Coronary artery (tissue), 2 donors: Measurements from ENCODE around the gene MTF2.
"Not testable (repeated sequence)": the region's sequence is repeated elsewhere in the genome, so short reads cannot be mapped to it uniquely, and the experiment has no call there.

ENCODE experiments used
- DNase-seq: peaks from one replicate; pipeline ENCODE4 v3.0.0-alpha.2; 2017; ENCODE audit warnings: low spot score
- H3K27ac ChIP-seq, 2 donors: fragments of 200-600 bp; sonication (generic); one replicate each; pipeline ENCODE4 v1.5.1; 2016 to 2019
- H3K4me3 ChIP-seq: fragments of 200-600 bp; sonication (generic); 2 replicates; pipeline ENCODE4 v1.5.1; 2016; ENCODE audit warnings: mild to moderate bottlenecking, moderate library complexity
- CTCF ChIP-seq: fragments of 200-600 bp; sonication (generic); IDR thresholded peaks from one replicate; pipeline ENCODE4 v1.5.1; 2019; ENCODE audit warnings: antibody characterized with exemption

MTF2 gene

GRCh38 chr1:93151474-93151873 is 72.4 kb downstream of the MTF2 start:
- Histone ChIP-seq H3K4me3 (no peak overlapping the region), H3K27ac (no peak overlapping the region)
- no peak for DNase-seq
- no peak for TF ChIP-seq CTCF

DNA sequence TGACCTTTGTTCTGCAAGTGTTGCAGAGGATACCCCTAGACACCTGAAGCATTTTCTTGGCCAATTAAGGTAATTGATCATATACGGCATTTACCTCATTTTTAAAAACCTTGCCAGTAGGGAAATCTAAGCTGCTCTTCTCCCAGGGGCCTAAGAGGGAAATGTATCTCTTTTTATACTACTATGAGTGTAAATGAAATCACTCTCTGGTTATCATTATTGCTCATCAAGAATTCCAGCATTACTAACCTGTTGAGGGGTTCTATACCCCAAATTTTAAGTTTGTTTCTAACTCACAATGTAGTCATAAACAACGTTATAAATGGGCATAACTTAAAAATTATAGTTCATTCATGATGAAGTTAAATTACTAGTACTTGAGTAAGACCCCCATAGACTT is 73.8 kb downstream of the MTF2 start:
- no peak for TF ChIP-seq CTCF
- Histone ChIP-seq H3K27ac (no peak overlapping the region), H3K4me3 (no peak overlapping the region)
- no peak for DNase-seq

GRCh38 chr1:93154898-93155297 is 75.8 kb downstream of the MTF2 start:
- Histone ChIP-seq H3K27ac (no peak overlapping the region), H3K4me3 (no peak overlapping the region)
- no peak for TF ChIP-seq CTCF
- no peak for DNase-seq

DNA sequence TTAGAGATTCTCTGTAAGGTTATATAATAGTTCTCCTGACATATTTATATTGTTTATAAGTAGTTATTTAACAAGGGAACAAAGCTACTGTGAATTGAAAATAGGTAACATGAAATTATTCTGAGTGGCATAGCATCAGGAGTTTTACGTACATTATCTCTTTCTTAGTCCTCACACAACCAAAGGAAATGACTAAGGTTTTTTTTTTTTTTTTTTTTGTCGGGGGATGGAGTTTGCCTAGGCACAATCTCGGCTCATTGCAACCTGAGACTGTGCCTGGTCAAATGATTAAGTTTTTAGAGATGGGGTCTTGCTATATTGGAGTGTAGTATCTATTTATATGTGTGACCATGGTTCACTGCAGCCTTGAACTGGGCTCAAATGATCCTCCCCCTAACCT is 76.3 kb downstream of the MTF2 start:
- DNase-seq: no peak
- Histone ChIP-seq H3K27ac (no peak overlapping the region), H3K4me3 (no peak overlapping the region)
- no peak for TF ChIP-seq CTCF

GRCh38 chr1:93159337-93159736 is 80.3 kb downstream of the MTF2 start:
- DNase-seq: no peak
- TF ChIP-seq CTCF: no peak
- Histone ChIP-seq H3K4me3 (no peak overlapping the region), H3K27ac (no peak overlapping the region)

- H3K27ac ChIP-seq, H3K4me3 ChIP-seq, DNase-seq: not testable (repeated sequence)
Observed at GRCh38 chr1:93163314-93163713, 84.2 kb downstream of the MTF2 start.

DNA sequence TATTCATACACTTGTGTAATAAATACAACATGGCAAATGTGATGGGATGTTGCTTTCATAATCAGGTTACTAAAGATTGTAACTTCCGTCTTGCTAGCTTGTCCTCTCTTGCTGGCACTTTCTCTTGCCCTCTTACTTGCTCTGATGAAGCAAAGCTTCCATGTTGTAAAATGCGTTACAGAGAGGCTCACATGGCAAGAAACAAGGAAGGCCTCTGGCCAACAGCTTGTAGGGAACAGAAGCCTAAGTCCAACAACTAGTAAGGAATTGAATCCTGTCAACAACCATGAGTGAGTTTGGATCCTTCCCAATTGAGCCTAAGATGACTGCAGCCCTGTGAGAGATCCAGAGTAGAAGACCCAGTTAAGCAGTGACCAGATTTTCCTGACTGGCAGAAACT is 85.7 kb downstream of the MTF2 start:
- DNase-seq: no peak
- no peak for TF ChIP-seq CTCF
- Histone ChIP-seq H3K27ac (no peak overlapping the region), H3K4me3 (no peak overlapping the region)

DNA sequence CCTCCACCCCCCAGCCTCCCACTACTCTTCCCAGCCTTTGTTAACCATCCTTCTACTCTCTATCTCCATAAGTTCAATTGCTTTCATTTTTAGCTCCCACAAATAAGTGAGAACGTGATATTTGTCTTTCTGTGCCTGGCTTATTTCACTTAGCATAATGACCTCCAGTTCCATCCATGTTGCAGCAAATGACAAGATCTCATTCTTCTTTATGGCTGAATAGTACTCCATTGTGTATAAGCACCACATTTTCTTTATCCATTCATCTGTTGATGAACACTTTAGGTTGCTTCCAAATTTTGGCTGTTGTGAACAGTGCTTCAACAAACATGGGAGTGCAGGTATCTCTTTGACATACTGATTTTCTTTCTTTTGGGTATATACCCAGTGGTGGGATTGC is 86.8 kb downstream of the MTF2 start:
- not testable (repeated sequence) for H3K4me3 ChIP-seq

More for the DNA sequence above, 86.8 kb downstream of the MTF2 start:
- not testable (repeated sequence) for DNase-seq, H3K27ac ChIP-seq
